GM12865 (cell line): ENCODE results near the gene ZNF428.

ENCODE experiments used
- DNase-seq: peaks from one replicate; pipeline ENCODE4 v3.0.0; 2010; ENCODE audit warnings: low read depth
- H3K4me3 ChIP-seq: 2 replicates; pipeline ENCODE4 v1.5.1; 2011; ENCODE audit warnings: mild to moderate bottlenecking, low read depth, low read length, control low read depth
- CTCF ChIP-seq: IDR thresholded peaks from 2 replicates; pipeline ENCODE4 v1.5.1; 2011; ENCODE audit warnings: low read length, control low read depth, low read depth, inconsistent platforms; ENCODE audit not compliant: insufficient read depth; ENCODE audit errors: missing control alignments

The ZNF428 gene

GRCh38 chr19:43625918-43626579 is 6.6 kb upstream of the ZNF428 start:
- H3K4me3 ChIP-seq = no peak overlapping the region
- TF ChIP-seq CTCF = no peak
- DNase-seq = peak; percentile 23

- peak; percentile 34 for TF ChIP-seq CTCF
- peak; percentile 82 for DNase-seq
- H3K4me3 ChIP-seq = no peak overlapping the region
These were observed 5.5 kb upstream of the ZNF428 start for GRCh38 chr19:43624933-43625332.

GRCh38 chr19:43623889-43624670 is 4.7 kb upstream of the ZNF428 start:
- no peak for DNase-seq
- no peak overlapping the region for H3K4me3 ChIP-seq
- no peak for TF ChIP-seq CTCF

GRCh38 chr19:43622956-43623355 is 3.5 kb upstream of the ZNF428 start:
- no peak for DNase-seq
- H3K4me3 ChIP-seq = no peak overlapping the region
- TF ChIP-seq CTCF = no peak

- no peak for TF ChIP-seq CTCF
- H3K4me3 ChIP-seq = no peak overlapping the region
- DNase-seq = no peak
These were observed 2.6 kb upstream of the ZNF428 start for GRCh38 chr19:43622070-43622469.

GRCh38 chr19:43620061-43621001 is 902 bp upstream of the ZNF428 start:
- TF ChIP-seq CTCF = no peak
- peak overlapping the region; percentile 69 for H3K4me3 ChIP-seq
- no peak for DNase-seq
